CD14-positive monocyte (primary cell): ENCODE results near the gene CELF2. TPM values are rescaled to one million over a fixed set of nuclear protein-coding genes. Genes with fewer than 3 reads are reported as not detected.

ENCODE experiments used
- DNase-seq, 3 donors: peaks; one replicate each; pipeline ENCODE4 v3.0.0-alpha.2; 2011 to 2022
- H2AFZ ChIP-seq: 2 replicates; pipeline ENCODE4 v1.6.0; 2012; ENCODE audit warnings: mild to moderate bottlenecking, low read depth, low read length, inconsistent platforms; ENCODE audit not compliant: insufficient read depth, poor library complexity, severe bottlenecking
- H3K27ac ChIP-seq, 2 donors: 1 replicate in 1 of 2; 2 replicates in 1 of 2; pipeline ENCODE4 v1.5.1; 2012 to 2013; ENCODE audit warnings: low read length in 2 of 2, control low read depth in 1 of 2, inconsistent platforms in 1 of 2, low read depth in 1 of 2, mild to moderate bottlenecking in 1 of 2
- H3K27me3 ChIP-seq, 2 donors: one replicate each; pipeline versions ENCODE4 v1.6.0 to v1.6.1; 2011 to 2013; ENCODE audit warnings: low read length in 2 of 2; ENCODE audit not compliant: control insufficient read depth in 2 of 2, insufficient read depth in 2 of 2
- H3K36me3 ChIP-seq, 2 donors: replicated peaks in 1 of 2; 1 replicate in 1 of 2; 2 replicates in 1 of 2; pipeline versions ENCODE4 v1.5.1 to v1.6.1; 2012 to 2013; ENCODE audit warnings: low read length in 2 of 2, control low read depth in 1 of 2, inconsistent platforms in 1 of 2, mild to moderate bottlenecking in 1 of 2; ENCODE audit not compliant: insufficient read depth in 2 of 2, control insufficient read depth in 1 of 2
- H3K4me1 ChIP-seq, 2 donors: 1 replicate in 1 of 2; 2 replicates in 1 of 2; pipeline versions ENCODE4 v1.5.1 to v1.6.1; 2012 to 2013; ENCODE audit warnings: low read length in 2 of 2, control low read depth in 1 of 2, inconsistent platforms in 1 of 2, mild to moderate bottlenecking in 1 of 2, moderate library complexity in 1 of 2; ENCODE audit not compliant: insufficient read depth in 2 of 2, control insufficient read depth in 1 of 2
- H3K4me2 ChIP-seq: replicated peaks from 2 replicates; pipeline ENCODE3; 2012; ENCODE audit warnings: low read length, moderate library complexity, mild to moderate bottlenecking; ENCODE audit not compliant: poor library complexity, severe bottlenecking; ENCODE audit errors: extremely low read depth
- H3K4me3 ChIP-seq, 3 experiments: fragments of 200-600 bp in 1 of 3; sonication (generic) in 1 of 3; replicated peaks in 1 of 3; 1 replicate in 2 of 3; 2 replicates in 1 of 3; pipeline ENCODE4 v1.5.1; 2011 to 2013; ENCODE audit warnings: low read length in 3 of 3, mild to moderate bottlenecking in 3 of 3, control low read depth in 2 of 3, low read depth in 2 of 3, inconsistent platforms in 1 of 3, moderate library complexity in 1 of 3
- H3K79me2 ChIP-seq: 2 replicates; pipeline ENCODE4 v1.6.0; 2012; ENCODE audit warnings: mild to moderate bottlenecking, control low read depth, inconsistent platforms, low read length, moderate library complexity; ENCODE audit not compliant: insufficient read depth
- H3K9ac ChIP-seq: 2 replicates; pipeline ENCODE4 v1.6.0; 2017; ENCODE audit warnings: low read length, mild to moderate bottlenecking; ENCODE audit not compliant: insufficient read depth, poor library complexity, severe bottlenecking
- H3K9me3 ChIP-seq, 2 donors: replicated peaks in 1 of 2; 1 replicate in 1 of 2; 2 replicates in 1 of 2; pipeline versions ENCODE4 v1.5.1 to v1.6.1; 2012 to 2013; ENCODE audit warnings: low read length in 2 of 2, control low read depth in 1 of 2; ENCODE audit not compliant: control insufficient read depth in 1 of 2, insufficient read depth in 1 of 2
- H4K20me1 ChIP-seq: 2 replicates; pipeline ENCODE4 v1.6.0; 2012; ENCODE audit warnings: mild to moderate bottlenecking, low read length, control low read depth, moderate library complexity; ENCODE audit not compliant: insufficient read depth
- H3K27ac Mint-ChIP-seq, 7 donors: one replicate each; pipeline ENCODE4 v1.8.0; 2020; ENCODE audit warnings: mild to moderate bottlenecking in 7 of 7, mixed read lengths in 7 of 7, moderate library complexity in 6 of 7, inconsistent platforms in 2 of 7
- H3K27me3 Mint-ChIP-seq, 3 donors: one replicate each; pipeline ENCODE4 v1.8.0; 2021 to 2022; ENCODE audit warnings: low read depth in 3 of 3, mild to moderate bottlenecking in 3 of 3, mixed read lengths in 3 of 3, moderate library complexity in 3 of 3, inconsistent platforms in 1 of 3
- H3K36me3 Mint-ChIP-seq, 2 donors: one replicate each; pipeline ENCODE4 v1.8.0; 2020; ENCODE audit warnings: mixed read lengths in 2 of 2, inconsistent platforms in 1 of 2, mild to moderate bottlenecking in 1 of 2
- H3K4me1 Mint-ChIP-seq: one replicate; pipeline ENCODE4 v1.8.0; 2020; ENCODE audit warnings: mild to moderate bottlenecking, mixed read lengths
- H3K4me3 Mint-ChIP-seq, 2 donors: one replicate each; pipeline ENCODE4 v1.8.0; 2020; ENCODE audit warnings: mild to moderate bottlenecking in 2 of 2, mixed read lengths in 2 of 2, moderate library complexity in 1 of 2
- H3K9me3 Mint-ChIP-seq, 7 donors: one replicate each; pipeline ENCODE4 v1.8.0; 2020 to 2022; ENCODE audit warnings: mixed read lengths in 7 of 7, mild to moderate bottlenecking in 6 of 7, moderate library complexity in 6 of 7, inconsistent platforms in 2 of 7
- WGBS: methylation state at CpG from one replicate; pipeline ENCODE4 v1.1.5; 2013; ENCODE audit warnings: missing lambda C conversion rate; ENCODE audit not compliant: insufficient coverage; 5-methylcytosine and 5-hydroxymethylcytosine counted together
- intact Hi-C, 2 donors: fragments of 100-400 bp; cut with micrococcal nuclease; formaldehyde crosslinking; loops; one replicate each; pipeline versions ENCODE4 v1.15.0 to v1.15.1; 2023
- polyA plus RNA-seq, 3 donors: library from polyadenylated mRNA; depleted of rRNA in 1 of 3; unstranded in 2 of 3; stranded (reverse) in 1 of 3; fragments of 300-500 nt in 2 of 3; fragments of >200 nt in 1 of 3; fragmentation: Illumina TruSeq in 2 of 3; gene quantifications; 1 replicate in 2 of 3; 2 replicates in 1 of 3; pipeline ENCODE4 v1.2.3, GENCODE V29; 2012 to 2021
- TF ChIP-seq, protein P1 (sequence below): fragments of 200-600 bp; IDR thresholded peaks from one replicate; pipeline ENCODE4 v1.8.0; 2022; ENCODE audit warnings: antibody characterized with exemption, mild to moderate bottlenecking

Gene CELF2
- polyA plus RNA-seq, 3 donors = 53.5 to 93.3 (median 80.5) TPM

DNA sequence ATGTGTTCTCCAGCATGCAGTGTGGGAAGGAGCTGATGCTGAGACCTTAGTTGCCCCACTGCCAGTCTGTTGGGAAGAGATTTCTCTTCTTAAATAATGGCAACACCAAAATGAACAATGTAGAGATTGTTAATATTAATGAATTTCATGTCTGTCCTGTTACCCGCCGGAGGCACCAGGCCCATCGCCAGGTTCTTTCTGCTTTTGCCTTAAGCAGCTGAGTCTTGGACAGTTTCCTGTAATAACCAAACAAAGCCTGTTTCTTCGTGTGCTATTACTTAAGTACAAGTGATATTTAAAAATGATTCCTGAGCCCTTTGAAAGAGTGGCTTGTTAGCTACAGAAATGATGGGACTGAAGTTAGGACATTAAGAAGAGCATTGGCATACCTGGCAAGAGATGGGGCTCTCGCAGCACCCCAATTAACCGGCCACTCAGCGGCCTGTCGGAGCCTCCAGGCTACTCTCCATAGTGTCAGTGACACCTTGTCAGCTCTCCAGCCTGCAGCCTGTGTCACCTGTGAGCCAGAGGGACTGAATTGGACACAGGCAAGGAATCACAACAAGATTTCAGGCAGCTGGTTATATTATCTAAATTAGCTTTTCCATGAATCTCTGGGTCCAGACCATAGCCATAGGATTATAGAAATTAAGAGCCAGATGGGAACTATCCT lies 142.0 kb downstream of the CELF2 start:
- Mint-ChIP-seq H3K36me3 (peaks cover 0 to 3% of the 10 kb centered on the region in 2 donors), H3K9me3 (peaks cover 0 to 3% (median 0%) of the 10 kb centered on the region in 7 donors), H3K27me3 (peaks cover 0 to 6% (median 0%) of the 10 kb centered on the region in 3 donors), H3K4me3 (no peak overlapping the region), H3K27ac (peak overlapping the region in 4 of 7 donors; percentile 5 to 59 (median 48)), H3K4me1 (peaks cover 66% of the 10 kb centered on the region)
- H3K9ac ChIP-seq = no peak overlapping the region
- TF ChIP-seq, protein P1, sequence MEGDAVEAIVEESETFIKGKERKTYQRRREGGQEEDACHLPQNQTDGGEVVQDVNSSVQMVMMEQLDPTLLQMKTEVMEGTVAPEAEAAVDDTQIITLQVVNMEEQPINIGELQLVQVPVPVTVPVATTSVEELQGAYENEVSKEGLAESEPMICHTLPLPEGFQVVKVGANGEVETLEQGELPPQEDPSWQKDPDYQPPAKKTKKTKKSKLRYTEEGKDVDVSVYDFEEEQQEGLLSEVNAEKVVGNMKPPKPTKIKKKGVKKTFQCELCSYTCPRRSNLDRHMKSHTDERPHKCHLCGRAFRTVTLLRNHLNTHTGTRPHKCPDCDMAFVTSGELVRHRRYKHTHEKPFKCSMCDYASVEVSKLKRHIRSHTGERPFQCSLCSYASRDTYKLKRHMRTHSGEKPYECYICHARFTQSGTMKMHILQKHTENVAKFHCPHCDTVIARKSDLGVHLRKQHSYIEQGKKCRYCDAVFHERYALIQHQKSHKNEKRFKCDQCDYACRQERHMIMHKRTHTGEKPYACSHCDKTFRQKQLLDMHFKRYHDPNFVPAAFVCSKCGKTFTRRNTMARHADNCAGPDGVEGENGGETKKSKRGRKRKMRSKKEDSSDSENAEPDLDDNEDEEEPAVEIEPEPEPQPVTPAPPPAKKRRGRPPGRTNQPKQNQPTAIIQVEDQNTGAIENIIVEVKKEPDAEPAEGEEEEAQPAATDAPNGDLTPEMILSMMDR = no peak
- H3K36me3 ChIP-seq = no peaks in the 10 kb centered on the region
- WGBS = 60% methylated on average over 5 of the region's 8 CpGs
- no peak for DNase-seq
- H3K4me3 ChIP-seq = no peak overlapping the region
- H4K20me1 ChIP-seq = no peaks in the 10 kb centered on the region
- H3K27ac ChIP-seq = peak overlapping the region in 1 of 2 donors; percentile 91
- peaks cover 62 to 66% of the 10 kb centered on the region in 2 donors for H3K4me1 ChIP-seq
- H3K9me3 ChIP-seq = no peaks in the 10 kb centered on the region
- intact Hi-C loops = loop anchor here in 1 of 2 donors (5.0 kb wide), 1 partner anchor 68 kb away; no protein-coding TSS in a partner anchor
- H3K4me2 ChIP-seq = no peak overlapping the region
- peaks cover 35% of the 10 kb centered on the region for H3K79me2 ChIP-seq
- H2AFZ ChIP-seq = no peak overlapping the region
- no peaks in the 10 kb centered on the region for H3K27me3 ChIP-seq

DNA sequence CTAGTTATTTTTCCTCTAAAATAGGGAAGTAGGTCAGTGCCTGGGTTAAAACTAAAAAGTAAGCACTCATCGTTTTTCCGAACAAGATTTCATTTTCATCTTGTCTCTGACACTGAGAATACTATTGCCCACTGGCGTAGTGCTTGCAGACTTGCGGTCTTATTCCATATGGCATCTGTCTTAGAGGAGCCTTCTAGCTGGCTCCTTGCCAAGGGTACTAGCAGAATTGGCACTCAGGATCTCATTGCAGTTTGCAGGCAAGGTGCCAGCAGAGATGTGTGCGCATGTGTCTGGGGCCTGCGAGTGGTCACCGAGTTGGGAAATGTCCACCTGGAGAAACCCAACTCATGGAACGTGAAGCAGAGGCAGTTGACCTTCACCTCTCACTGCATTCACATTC lies 143.4 kb downstream of the CELF2 start:
- peak overlapping the region; percentile 96 for H3K4me2 ChIP-seq
- no peaks in the 10 kb centered on the region for H3K36me3 ChIP-seq
- peak overlapping the region; percentile 56 to 79 for H3K4me3 Mint-ChIP-seq
- peaks cover 0 to 3% (median 0%) of the 10 kb centered on the region in 7 donors for H3K9me3 Mint-ChIP-seq
- H3K27ac ChIP-seq = peak overlapping the region; percentile 47 to 91
- no peak overlapping the region for H2AFZ ChIP-seq
- H3K9me3 ChIP-seq = no peaks in the 10 kb centered on the region
- H3K27ac Mint-ChIP-seq = peak overlapping the region in 6 of 7 donors; percentile 93 to 99 (median 98)
- H3K27me3 Mint-ChIP-seq = peaks cover 0 to 6% (median 0%) of the 10 kb centered on the region in 3 donors
- H3K4me1 ChIP-seq = peaks cover 63 to 70% of the 10 kb centered on the region in 2 donors
- H3K4me3 ChIP-seq = peak overlapping the region; percentile 14 to 96 (median 17)
- H3K36me3 Mint-ChIP-seq = peaks cover 0 to 3% of the 10 kb centered on the region in 2 donors
- H3K9ac ChIP-seq = peak overlapping the region; percentile 7
- DNase-seq = peak; percentile 26 to 56 (median 39)
- H3K79me2 ChIP-seq = peaks cover 47% of the 10 kb centered on the region
- peaks cover 7% of the 10 kb centered on the region for H4K20me1 ChIP-seq
- TF ChIP-seq, protein P1 = no peak
- peaks cover 66% of the 10 kb centered on the region for H3K4me1 Mint-ChIP-seq
- intact Hi-C loops = loop anchor here in 1 of 2 donors (5.0 kb wide), 1 partner anchor 66 kb away; no protein-coding TSS in a partner anchor
- no peaks in the 10 kb centered on the region for H3K27me3 ChIP-seq
- WGBS = 10% methylated on average over 7 of the region's 8 CpGs
